Fibroblast of the aortic adventitia (primary cell): Measurements from ENCODE around the gene KDM4B. TPM values are rescaled to one million over a fixed set of nuclear protein-coding genes. Genes with fewer than 3 reads are reported as not detected.
A peak's percentile ranks its signal among the peaks of the same experiment; 100 is the strongest.

Experiments used
- DNase-seq: peaks from one replicate; pipeline ENCODE4 v3.0.0-alpha.2; 2010; ENCODE audit warnings: low read depth
- H3K4me3 ChIP-seq: 2 replicates; pipeline ENCODE4 v1.5.1; 2011; ENCODE audit warnings: low read depth, mild to moderate bottlenecking, control low read depth, low read length, moderate library complexity
- CTCF ChIP-seq: IDR thresholded peaks from 2 replicates; pipeline ENCODE4 v1.5.1; 2011; ENCODE audit warnings: mild to moderate bottlenecking, low read length, control low read depth, inconsistent platforms; ENCODE audit not compliant: insufficient read depth
- total RNA-seq: library from RNA; depleted of rRNA; stranded (reverse); fragments of >200 nt; gene quantifications from 2 replicates; pipeline ENCODE4 v1.2.3, GENCODE V29; 2012; ENCODE audit warnings: low replicate concordance

Gene KDM4B
- total RNA-seq, 1 donor = 13.5 TPM

- no peak for TF ChIP-seq CTCF
- DNase-seq = peak; percentile 70
- peak overlapping the region; percentile 33 for H3K4me3 ChIP-seq
Measured at GRCh38 chr19:5048727-5049553, 80.0 kb downstream of the KDM4B start.

GRCh38 chr19:5049561-5049960 is 80.6 kb downstream of the KDM4B start:
- DNase-seq = no peak
- TF ChIP-seq CTCF = no peak
- no peak overlapping the region for H3K4me3 ChIP-seq

- DNase-seq = no peak
- H3K4me3 ChIP-seq = no peak overlapping the region
- no peak for TF ChIP-seq CTCF
Measured at GRCh38 chr19:5050067-5050656, 81.2 kb downstream of the KDM4B start.

- TF ChIP-seq CTCF = no peak
- DNase-seq = no peak
Measured at GRCh38 chr19:5050905-5051304, 82.0 kb downstream of the KDM4B start.

GRCh38 chr19:5051619-5052018 is 82.7 kb downstream of the KDM4B start:
- DNase-seq = no peak
- no peak overlapping the region for H3K4me3 ChIP-seq
- TF ChIP-seq CTCF = no peak

More at GRCh38 chr19:5050905-5051304, 82.0 kb downstream of the KDM4B start:
- no peak overlapping the region for H3K4me3 ChIP-seq

GRCh38 chr19:5052515-5052914 is 83.6 kb downstream of the KDM4B start:
- H3K4me3 ChIP-seq = no peak overlapping the region
- no peak for TF ChIP-seq CTCF
- DNase-seq = no peak
